Endodermal cell (in vitro differentiated cells): Measurements from ENCODE around the gene HERPUD1. TPM values are rescaled to one million over a fixed set of nuclear protein-coding genes. Genes with fewer than 3 reads are reported as not detected.

Experiments
- DNase-seq: peaks from one replicate; pipeline ENCODE4 v3.0.0-alpha.2; 2017
- H3K27ac ChIP-seq: 2 replicates; pipeline ENCODE4 v1.5.1; 2013; ENCODE audit warnings: mild to moderate bottlenecking, low read depth, low read length, moderate library complexity
- H3K27me3 ChIP-seq: 2 replicates; pipeline ENCODE4 v1.6.1; 2013; ENCODE audit warnings: mild to moderate bottlenecking, low read length, moderate library complexity; ENCODE audit not compliant: insufficient read depth, control insufficient read depth, poor library complexity, severe bottlenecking
- H3K36me3 ChIP-seq: 2 replicates; pipeline ENCODE4 v1.7.0; 2013; ENCODE audit warnings: mild to moderate bottlenecking, low read length, moderate library complexity; ENCODE audit not compliant: control insufficient read depth, insufficient read depth
- H3K4me1 ChIP-seq: one replicate; pipeline ENCODE4 v1.7.0; 2013; ENCODE audit warnings: low read length; ENCODE audit not compliant: control insufficient read depth, insufficient read depth
- H3K4me3 ChIP-seq: 2 replicates; pipeline ENCODE4 v1.5.1; 2013; ENCODE audit warnings: mild to moderate bottlenecking, low read length, moderate library complexity
- H3K9ac ChIP-seq: 2 replicates; pipeline ENCODE4 v1.6.1; 2013; ENCODE audit warnings: mild to moderate bottlenecking, low read length, moderate library complexity; ENCODE audit not compliant: poor library complexity, severe bottlenecking; ENCODE audit errors: extremely low read depth
- H3K9me3 ChIP-seq: 2 replicates; pipeline ENCODE4 v1.6.1; 2013; ENCODE audit warnings: mild to moderate bottlenecking, low read length, moderate library complexity; ENCODE audit not compliant: control insufficient read depth
- H3K27ac Mint-ChIP-seq: 2 replicates; pipeline ENCODE4 v1.8.0; 2020; ENCODE audit warnings: mixed read lengths
- H3K27me3 Mint-ChIP-seq: 2 replicates; pipeline ENCODE4 v1.8.0; 2021; ENCODE audit warnings: mild to moderate bottlenecking, mixed read lengths; ENCODE audit not compliant: insufficient read depth
- H3K36me3 Mint-ChIP-seq: 2 replicates; pipeline ENCODE4 v1.8.0; 2020; ENCODE audit warnings: low read depth, mixed read lengths
- H3K4me1 Mint-ChIP-seq: 2 replicates; pipeline ENCODE4 v1.8.0; 2020; ENCODE audit warnings: mixed read lengths
- H3K4me3 Mint-ChIP-seq: 2 replicates; pipeline ENCODE4 v1.8.0; 2020; ENCODE audit warnings: mild to moderate bottlenecking, moderate library complexity, mixed read lengths
- H3K9me3 Mint-ChIP-seq: 2 replicates; pipeline ENCODE4 v1.8.0; 2020; ENCODE audit warnings: mild to moderate bottlenecking, mixed read lengths
- WGBS, 2 experiments: methylation state at CpG; one replicate each; pipeline versions ENCODE4 v1.1.5 to v1.1.7; 2013; ENCODE audit warnings: missing lambda C conversion rate in 2 of 2, mixed read lengths in 1 of 2; ENCODE audit not compliant: insufficient coverage in 1 of 2, insufficient read length in 1 of 2; 5-methylcytosine and 5-hydroxymethylcytosine counted together
- total RNA-seq, 2 donors: library from RNA; stranded (reverse); fragmentation: NEBNext Ultra II Directional in 1 of 2; extraction: Animal tissue kit (Norgen Biotek cat#: 25700) in 1 of 2; gene quantifications; 2 replicates in 1 of 2; 3 replicates in 1 of 2; pipeline ENCODE4 v1.2.1, GENCODE V29; 2021
- TF ChIP-seq, protein P1 (sequence below): fragments of 200-600 bp; sonication (generic); conservative IDR thresholded peaks from 2 replicates; pipeline ENCODE4 v1.5.0; 2021; ENCODE audit warnings: antibody characterized with exemption, mild to moderate bottlenecking

Gene HERPUD1
- total RNA-seq, 2 donors from 2014 or later: 21.5 to 40.6 TPM

- TF ChIP-seq, protein P1, sequence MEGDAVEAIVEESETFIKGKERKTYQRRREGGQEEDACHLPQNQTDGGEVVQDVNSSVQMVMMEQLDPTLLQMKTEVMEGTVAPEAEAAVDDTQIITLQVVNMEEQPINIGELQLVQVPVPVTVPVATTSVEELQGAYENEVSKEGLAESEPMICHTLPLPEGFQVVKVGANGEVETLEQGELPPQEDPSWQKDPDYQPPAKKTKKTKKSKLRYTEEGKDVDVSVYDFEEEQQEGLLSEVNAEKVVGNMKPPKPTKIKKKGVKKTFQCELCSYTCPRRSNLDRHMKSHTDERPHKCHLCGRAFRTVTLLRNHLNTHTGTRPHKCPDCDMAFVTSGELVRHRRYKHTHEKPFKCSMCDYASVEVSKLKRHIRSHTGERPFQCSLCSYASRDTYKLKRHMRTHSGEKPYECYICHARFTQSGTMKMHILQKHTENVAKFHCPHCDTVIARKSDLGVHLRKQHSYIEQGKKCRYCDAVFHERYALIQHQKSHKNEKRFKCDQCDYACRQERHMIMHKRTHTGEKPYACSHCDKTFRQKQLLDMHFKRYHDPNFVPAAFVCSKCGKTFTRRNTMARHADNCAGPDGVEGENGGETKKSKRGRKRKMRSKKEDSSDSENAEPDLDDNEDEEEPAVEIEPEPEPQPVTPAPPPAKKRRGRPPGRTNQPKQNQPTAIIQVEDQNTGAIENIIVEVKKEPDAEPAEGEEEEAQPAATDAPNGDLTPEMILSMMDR: no peak
- Histone ChIP-seq H3K4me1 (no peaks in the 10 kb centered on the region), H3K27me3 (no peaks in the 10 kb centered on the region), H3K36me3 (peaks cover 93% of the 10 kb centered on the region), H3K4me3 (no peak overlapping the region), H3K27ac (no peak overlapping the region), H3K9ac (no peak overlapping the region), H3K9me3 (no peaks in the 10 kb centered on the region)
- no peaks in the 10 kb centered on the region for H3K9me3 Mint-ChIP-seq
- peaks cover 6% of the 10 kb centered on the region for H3K4me1 Mint-ChIP-seq
- H3K27me3 Mint-ChIP-seq: no peaks in the 10 kb centered on the region
- no peak overlapping the region for H3K27ac Mint-ChIP-seq
- DNase-seq: no peak
- H3K4me3 Mint-ChIP-seq: no peak overlapping the region
- 94 to 99% methylated on average over 6 to 8 of the region's 8 CpGs for WGBS, 2 experiments
- H3K36me3 Mint-ChIP-seq: peaks cover 79% of the 10 kb centered on the region
These were observed 6.9 kb downstream of the HERPUD1 start for GRCh38 chr16:56938664-56939513.

DNA sequence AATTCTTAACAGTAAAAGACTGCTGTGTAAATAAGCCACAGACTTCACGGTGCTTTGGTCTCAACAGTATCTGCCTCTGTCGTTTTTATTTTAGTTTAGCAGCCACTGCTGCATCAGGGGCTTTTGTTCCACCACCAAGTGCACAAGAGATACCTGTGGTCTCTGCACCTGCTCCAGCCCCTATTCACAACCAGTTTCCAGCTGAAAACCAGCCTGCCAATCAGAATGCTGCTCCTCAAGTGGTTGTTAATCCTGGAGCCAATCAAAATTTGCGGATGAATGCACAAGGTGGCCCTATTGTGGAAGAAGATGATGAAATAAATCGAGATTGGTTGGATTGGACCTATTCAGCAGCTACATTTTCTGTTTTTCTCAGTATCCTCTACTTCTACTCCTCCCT, 7.9 kb downstream of the HERPUD1 start:
- no peaks in the 10 kb centered on the region for H3K4me1 ChIP-seq
- Mint-ChIP-seq H3K4me1 (no peaks in the 10 kb centered on the region), H3K36me3 (peaks cover 84% of the 10 kb centered on the region), H3K9me3 (no peaks in the 10 kb centered on the region), H3K4me3 (no peak overlapping the region), H3K27ac (no peak overlapping the region), H3K27me3 (no peaks in the 10 kb centered on the region)
- WGBS, 2 experiments: 93 to 95% methylated on average over 4 of the region's 4 CpGs
- no peak overlapping the region for H3K27ac ChIP-seq
- no peak overlapping the region for H3K4me3 ChIP-seq
- H3K9me3 ChIP-seq: no peaks in the 10 kb centered on the region
- TF ChIP-seq, protein P1: no peak
- peaks cover 97% of the 10 kb centered on the region for H3K36me3 ChIP-seq
- H3K27me3 ChIP-seq: no peaks in the 10 kb centered on the region
- no peak for DNase-seq
- no peak overlapping the region for H3K9ac ChIP-seq

- H3K9ac ChIP-seq: no peak overlapping the region
- H3K27ac Mint-ChIP-seq: no peak overlapping the region
- no peaks in the 10 kb centered on the region for H3K4me1 Mint-ChIP-seq
- peaks cover 77% of the 10 kb centered on the region for H3K36me3 Mint-ChIP-seq
- H3K4me3 Mint-ChIP-seq: no peak overlapping the region
- H3K36me3 ChIP-seq: peaks cover 95% of the 10 kb centered on the region
- H3K9me3 ChIP-seq: no peaks in the 10 kb centered on the region
- no peaks in the 10 kb centered on the region for H3K9me3 Mint-ChIP-seq
- H3K4me3 ChIP-seq: no peak overlapping the region
- no peaks in the 10 kb centered on the region for H3K4me1 ChIP-seq
- DNase-seq: no peak
- no peaks in the 10 kb centered on the region for H3K27me3 ChIP-seq
- H3K27ac ChIP-seq: no peak overlapping the region
- 96% methylated on average over 2 of the region's 2 CpGs; no CpG with 5 or more reads in 1 of the 2 experiments for WGBS, 2 experiments
- TF ChIP-seq, protein P1: no peak
- no peaks in the 10 kb centered on the region for H3K27me3 Mint-ChIP-seq
These were observed 9.2 kb downstream of the HERPUD1 start for GRCh38 chr16:56941092-56941491.
